HG02885 (cell line): ENCODE data around the gene EFCAB14.
"Not testable (repeated sequence)": the region's sequence is repeated elsewhere in the genome, so short reads cannot be mapped to it uniquely, and the experiment has no call there.

Experiments
- ATAC-seq: cut with Tn5 transposase; IDR thresholded peaks from one replicate; pipeline ENCODE4 v1.9.1; 2021; ENCODE audit warnings: mild to moderate bottlenecking; ENCODE audit not compliant: unreplicated experiment, poor library complexity

The EFCAB14 gene

DNA sequence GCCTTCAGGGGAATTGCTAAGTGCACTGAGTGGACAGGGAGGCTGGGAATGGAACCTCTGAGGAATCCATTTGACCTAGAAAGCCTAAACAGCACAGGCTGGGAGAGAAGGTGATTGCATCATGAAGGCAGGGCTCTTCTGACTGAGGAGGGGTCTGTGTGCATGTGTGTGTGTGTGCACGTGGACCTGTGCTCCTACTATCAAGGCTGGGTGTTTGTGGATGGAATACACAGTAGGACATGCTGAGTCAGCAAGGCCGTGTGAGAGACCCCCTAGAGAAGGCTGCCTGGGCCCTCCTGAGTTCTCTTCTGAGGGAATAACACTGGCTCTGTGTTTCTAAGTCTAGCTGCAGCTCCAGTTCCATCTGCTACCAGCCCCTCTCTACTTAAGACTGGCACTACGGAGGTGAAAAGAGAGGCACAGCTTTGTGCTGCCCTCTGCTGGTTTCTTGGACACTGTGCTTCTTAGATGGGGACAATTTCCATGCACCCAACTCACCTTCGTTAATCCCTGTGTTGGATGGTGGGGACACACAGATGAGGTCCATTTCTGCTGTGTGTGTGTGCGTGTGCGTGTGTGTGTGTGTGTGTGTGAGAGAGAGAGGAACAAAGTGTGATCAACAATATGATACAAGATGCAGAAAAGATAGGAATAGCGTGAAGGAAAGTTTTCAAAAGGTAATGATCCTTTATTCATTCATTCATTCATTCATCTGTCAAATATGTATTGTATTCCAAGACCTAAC is 6.2 kb upstream of the EFCAB14 start:
- peak; percentile 88 for ATAC-seq

DNA sequence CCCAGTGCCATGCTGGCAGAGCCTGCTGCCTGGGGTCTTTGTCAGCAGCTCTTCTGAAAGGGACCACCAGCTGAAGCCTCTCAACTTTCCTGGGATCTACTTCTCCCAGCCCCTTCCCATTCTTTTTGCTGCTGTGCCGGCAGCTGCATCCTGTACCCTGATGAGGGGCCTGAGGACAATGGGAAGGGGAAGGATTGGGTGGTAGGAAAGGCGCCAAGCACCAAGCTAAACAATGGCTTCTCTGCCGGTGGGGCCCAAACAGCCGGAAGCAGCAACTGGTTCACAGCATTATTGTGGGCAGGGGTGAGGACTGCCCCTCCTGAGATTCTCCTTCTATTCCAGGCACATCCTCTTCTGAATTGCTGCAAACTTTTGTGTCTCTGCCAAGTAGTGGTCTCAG is 5.0 kb upstream of the EFCAB14 start:
- no peak for ATAC-seq

DNA sequence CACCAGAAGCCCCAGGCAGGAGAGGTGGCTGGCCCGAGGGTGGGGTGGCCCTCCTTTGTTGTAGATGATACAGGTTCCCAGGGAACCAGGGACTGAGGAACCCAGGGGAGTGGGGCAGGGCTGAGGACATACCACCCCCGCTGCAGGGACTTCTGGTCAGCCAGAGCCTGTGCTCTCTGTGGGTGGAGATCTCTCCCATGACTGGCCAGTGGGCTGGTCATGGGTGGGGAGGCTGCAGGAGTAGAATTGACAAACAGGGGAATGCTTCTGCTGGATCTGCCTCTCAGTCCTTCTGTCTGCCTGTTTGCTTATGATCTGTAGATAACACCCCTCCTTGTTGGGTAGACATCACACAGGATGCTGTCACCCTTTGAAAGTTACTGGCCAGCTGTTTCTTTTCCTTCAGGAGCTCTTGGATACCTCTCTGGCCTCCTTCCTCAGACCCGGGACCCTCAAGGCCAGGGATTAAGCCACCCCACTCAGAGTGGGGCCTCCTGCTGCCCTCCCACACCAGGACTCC is 2.8 kb upstream of the EFCAB14 start:
- ATAC-seq = no peak

DNA sequence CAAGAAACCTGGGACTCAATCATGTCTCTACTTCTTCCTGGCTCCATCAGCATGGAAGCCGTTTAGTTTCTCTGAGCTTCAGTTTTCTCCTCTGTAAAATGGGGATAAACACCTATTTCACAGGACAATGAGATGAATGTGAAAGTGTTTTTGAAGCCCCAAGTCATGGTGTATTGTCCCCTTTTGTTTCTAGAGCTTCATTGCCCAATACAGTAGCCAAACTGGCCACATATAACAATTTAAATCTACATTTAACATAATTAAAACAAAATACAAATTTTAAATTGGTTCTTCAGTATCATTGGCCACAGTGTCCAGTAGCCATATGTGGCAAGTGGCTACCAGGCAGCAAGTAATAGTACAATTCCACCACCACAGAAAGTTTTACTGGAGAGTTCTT is 2.3 kb upstream of the EFCAB14 start:
- ATAC-seq = no peak

DNA sequence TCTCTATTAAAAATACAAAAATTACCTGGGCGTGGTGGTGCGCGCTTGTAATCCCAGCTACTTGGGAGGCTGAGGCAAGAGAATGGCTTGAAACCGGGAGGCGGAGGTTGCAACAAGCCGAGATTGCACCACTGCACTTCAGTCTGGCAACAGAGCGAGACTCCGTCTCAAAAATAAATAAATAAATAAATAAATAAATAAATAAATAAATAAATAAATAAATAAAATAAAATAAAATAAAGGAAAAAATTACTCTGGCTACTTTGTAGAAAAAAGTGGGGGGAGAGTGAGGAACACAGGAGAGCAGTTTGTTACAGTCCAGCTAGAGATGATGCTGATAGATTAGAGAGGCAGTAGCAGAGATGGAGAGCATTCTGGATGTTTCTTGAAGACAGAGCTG is 1.4 kb upstream of the EFCAB14 start:
- not testable (repeated sequence) for ATAC-seq

DNA sequence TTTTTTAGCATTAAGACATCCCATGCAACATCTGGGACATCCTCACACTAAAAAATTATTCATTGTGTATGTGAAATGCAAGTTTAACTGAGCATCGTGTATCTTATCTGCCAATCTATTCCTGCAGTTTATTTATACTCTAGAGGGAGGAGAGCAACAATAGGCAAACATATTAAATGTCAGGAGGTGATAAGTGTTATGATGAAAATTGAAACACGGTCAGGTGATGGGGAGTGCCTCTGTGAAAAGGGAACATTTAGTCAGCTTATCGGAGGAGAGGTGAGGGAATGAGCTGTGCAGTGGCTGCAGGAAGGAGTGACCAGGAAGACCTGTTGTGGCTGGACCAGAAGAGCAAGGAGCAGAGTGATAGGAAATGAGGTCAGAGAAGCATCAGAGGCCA is 775 bp upstream of the EFCAB14 start:
- ATAC-seq = no peak

DNA sequence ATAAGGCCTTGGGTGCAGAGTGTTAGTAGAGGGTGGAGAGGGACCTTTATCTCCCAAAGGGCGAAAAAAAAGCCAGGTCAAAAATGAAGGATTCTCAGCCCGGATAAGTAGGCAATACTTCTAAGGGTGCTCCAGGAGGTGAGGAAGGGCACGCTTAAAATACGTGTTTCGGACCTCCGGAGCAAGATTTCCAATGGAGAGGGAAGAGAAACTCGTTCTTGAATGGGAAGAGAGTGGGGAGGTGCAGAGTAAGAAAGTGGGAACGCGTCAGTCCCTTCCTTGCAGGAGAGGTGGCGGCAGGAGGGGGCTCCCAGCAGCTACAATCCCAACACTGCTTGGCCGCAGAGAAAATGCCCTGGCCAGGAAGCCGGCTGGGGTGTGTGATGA is 581 bp downstream of the EFCAB14 start:
- no peak for ATAC-seq

DNA sequence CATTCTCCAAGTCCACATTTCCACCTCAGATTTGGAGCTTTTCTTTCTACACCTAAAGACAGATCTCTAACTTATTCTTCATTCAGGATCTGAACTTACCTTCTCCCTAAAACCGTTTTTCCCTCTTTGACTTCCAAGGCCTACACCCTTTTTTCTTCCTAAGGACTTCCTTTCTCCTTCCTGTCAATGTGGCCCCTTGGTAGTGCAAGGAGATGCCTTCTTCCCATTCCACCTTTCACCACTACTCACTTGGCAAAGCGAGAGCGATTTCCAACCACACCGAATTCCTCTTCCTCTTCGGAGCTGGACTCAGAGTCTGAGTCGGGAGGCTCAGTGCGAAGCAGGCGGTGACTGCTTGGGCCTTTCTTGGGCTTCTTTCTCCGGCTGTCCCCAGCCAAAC is 1.3 kb downstream of the EFCAB14 start:
- no peak for ATAC-seq

DNA sequence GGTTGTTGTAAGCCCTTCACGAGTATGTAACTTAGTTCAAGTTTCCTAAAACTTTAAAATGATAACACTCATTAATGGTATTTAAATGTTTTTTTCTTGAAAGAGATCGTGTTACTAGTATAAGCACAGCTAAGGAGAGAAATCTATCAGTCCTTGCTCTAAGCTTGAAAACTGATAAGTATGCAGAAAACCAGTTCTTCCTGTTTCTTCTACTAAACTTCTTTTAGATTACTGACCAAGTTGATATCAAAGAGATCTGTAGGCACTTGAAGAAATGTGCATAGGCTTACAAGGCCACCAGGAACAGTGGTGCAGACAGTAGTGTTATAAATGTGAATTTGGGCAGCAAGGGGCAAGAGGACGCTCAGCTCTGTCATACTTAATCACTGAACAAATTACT is 3.9 kb downstream of the EFCAB14 start:
- ATAC-seq = no peak

DNA sequence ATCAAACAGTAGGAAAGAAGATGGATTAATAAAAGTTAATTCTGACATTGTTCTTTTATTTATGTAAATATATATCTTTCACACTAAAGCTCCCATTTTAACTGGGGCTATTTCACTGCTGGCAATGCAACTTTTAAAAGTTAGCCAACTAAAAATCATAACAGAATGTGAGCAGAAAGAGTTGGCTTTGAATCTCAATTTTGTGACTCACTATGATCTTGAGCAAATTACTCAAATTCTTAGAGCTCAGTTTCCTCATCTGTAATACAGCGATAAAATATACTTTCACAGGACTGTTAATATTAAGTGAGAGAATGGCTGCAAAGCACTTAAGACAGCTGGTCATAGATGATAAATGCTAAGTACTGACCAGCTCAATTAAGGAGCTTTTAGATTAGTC is 10.8 kb downstream of the EFCAB14 start:
- ATAC-seq = no peak

DNA sequence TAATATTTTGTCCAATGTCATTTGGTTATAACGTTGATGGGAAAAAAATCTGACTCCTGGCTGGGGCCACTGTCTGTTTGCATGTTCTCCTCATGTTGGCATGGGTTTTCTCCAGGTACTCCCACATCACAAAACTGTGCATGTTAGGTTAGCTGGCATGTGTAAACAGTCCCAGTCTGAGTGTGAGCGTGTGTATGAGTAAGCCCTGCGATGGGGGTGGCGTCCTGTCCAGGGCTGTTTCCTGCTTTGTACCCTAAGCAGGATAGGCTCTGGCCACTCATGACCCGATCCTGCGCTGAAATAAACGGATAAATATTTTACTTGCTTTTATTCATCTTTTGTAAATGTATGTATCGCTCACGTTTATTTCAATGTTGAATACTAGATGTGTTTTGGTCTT is 13.5 kb downstream of the EFCAB14 start:
- ATAC-seq = no peak

DNA sequence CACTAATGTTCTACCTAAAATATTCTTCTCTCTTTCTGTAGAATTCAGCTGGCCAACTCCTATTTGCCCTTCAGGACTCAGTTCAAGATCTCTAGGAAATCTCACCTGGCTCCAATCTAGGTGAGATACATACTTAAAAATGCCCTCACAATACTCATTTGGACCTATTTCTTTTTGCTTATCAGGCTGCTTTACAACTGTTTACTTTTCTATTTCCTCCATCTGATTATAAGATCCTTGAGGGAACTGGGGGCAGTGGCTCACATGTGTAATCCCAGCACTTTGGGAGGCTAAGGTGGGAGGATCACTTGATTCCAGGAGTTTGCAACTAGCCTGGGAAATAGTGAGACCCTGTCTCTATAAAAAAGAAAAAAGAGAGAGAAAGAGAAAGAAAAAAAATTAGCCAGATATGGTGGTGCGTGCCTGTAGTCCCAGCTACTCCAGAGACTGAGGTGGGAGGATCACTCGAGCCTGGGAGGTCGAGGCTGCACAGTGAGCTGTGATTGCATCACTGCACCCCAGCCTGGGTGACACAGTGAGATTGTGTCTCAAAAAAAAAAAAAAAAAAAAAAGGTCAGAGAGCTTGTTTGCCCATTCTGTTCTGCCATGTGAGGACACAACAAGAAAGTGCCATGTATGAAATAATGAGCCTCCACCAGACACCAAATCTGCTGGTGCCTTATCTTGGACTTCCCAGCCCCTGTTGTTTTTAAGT is 14.8 kb downstream of the EFCAB14 start:
- ATAC-seq = no peak

DNA sequence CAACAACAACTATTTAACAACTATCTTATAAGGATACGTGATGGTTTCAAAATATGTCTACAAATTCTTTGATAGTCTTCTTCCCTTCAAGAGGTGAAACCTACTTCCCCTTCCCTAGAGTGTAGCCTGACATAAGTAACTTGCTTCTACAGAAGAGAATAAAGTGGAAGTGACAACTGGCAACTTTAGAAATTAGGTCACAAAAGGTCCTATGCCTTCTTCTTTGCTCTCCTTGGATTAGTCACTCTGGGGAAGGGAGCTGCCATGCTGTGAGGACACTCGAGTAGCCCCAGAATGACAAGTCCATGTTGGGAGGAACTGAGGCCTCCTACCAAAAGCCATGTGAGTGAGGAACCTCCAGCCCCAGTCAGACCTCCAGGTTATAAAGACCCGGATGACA is 19.2 kb downstream of the EFCAB14 start:
- ATAC-seq = no peak

DNA sequence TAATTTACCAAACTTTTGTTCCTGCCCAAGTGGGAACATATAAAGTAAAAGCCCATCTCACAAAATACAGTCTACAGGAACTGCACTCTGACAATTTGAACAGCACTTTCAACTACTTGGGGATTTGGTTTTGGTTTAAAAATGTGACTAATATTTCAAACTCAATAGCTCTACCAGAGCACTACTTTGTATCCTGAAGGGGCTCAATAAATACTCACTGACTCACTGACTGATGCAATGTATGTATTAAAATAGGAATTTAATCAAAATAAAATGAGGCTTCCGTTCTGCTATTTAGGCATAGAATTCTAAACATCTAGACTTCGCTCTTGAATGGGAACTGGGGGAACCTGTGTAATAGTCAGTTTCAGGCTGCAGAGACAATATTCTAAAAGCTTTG is 21.9 kb downstream of the EFCAB14 start:
- ATAC-seq = no peak

DNA sequence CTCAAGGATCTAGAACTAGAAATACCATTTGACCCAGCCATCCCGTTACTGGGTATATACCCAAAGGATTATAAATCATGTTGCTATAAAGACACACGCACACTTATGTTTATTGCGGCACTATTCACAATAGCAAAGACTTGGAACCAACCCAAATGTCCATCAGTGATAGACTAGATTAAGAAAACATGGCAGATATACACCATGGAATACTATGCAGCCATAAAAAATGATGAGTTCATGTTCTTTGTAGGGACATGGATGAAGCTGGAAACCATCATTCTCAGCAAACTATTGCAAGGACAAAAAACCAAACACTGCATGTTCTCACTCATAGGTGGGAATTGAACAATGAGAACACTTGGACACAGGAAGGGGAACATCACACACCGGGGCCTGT is 24.2 kb downstream of the EFCAB14 start:
- ATAC-seq = not testable (repeated sequence)

DNA sequence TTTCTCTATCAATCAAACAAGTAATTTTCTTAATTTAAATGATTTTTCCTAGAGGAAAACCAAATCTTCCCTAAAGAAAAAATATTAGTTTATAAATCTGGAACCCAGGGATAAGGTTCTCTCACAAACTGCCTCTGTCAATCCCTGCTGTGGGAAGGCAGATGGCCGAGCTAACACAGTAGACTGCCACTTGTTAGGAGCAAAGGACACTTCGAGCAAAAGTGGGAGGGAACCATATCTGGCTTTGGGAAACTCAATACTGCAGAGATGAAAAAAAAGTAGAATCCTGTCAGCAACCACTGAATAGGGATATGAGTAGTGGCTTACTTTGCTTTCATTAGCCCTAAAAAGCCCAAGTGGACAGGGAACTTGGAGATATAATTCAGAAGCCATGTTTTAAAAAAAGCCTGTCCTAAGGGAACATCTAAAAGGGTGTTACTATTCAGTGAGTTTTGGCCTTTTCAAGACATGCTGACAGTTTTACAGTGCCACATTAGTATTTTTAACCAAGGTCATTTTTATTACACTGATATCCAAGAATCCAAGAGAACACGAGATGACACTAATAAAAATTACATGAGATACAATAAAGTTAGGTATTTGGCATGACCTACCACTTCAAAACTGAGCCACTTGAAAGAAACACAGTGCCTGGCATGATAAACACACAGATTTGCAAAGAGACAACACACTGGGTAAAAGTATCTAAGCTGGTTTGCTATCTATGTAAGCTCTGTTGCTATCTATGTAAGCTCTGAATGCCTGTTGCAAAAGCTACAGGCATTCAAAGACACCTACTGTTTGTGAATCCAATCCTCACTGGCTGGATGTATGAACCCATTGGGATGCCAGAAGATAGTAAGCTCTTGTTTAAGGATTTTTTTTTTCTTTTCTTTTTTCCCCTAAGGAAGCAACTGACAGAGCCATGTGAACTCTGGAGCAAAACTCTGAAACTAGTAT is 25.8 kb downstream of the EFCAB14 start:
- ATAC-seq = no peak

DNA sequence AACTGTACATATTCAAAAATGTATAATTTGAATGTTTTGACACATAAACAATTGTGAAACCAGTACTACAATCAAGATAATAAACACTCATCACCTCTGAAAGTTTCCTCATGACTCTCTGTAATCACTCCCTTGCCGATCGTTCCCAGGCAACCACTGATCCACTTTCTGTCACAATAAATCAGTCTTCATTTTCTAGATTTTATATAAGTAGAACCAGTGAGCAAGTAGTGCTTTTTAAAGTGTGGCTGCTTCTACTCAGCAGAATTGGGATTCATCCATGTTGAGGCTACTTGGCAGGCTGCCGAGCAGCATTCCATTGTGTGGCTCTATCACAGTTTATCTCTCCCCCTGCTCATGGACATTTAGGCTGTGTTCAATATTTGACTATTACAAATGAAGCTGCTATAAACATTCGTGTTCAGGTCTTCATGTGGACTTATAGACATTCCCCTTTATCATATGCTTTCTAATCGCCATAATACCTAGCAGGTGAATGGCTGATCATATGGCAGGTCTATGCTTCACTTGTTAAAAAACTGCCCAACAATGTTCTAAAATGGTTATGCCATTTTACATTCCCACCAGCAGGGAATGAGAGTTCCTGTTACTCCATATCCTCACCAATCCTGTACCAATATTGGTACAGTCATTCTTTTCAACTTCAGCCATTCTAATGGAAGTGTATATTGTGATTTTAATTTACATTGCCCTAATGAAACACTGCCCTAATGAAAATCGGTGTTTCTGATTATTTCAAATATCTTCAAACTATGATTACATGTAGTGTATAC is 26.7 kb downstream of the EFCAB14 start:
- no peak for ATAC-seq

DNA sequence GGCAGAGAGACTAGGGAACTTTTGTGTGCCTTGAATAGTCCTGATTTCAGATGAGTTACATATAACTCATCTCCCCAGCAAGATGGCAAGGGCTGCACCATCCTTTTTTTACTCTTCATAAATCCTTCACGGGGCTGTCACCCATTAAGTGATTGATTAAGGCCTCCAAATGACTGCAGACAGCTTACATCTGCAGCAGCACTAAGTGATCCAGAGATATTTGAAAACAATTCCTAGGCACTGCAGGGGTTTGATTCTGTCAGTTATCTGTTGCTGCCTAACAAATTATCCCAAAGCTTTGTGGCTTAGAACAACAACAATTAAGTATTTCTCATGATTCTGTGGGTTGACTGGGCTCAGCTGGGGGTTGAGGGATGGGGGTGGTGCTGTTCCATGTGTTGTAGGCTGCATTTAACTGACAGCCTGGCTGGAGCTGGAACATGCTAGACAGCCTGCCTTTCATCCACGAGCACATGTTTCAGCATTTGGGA is 27.9 kb downstream of the EFCAB14 start:
- ATAC-seq = no peak

DNA sequence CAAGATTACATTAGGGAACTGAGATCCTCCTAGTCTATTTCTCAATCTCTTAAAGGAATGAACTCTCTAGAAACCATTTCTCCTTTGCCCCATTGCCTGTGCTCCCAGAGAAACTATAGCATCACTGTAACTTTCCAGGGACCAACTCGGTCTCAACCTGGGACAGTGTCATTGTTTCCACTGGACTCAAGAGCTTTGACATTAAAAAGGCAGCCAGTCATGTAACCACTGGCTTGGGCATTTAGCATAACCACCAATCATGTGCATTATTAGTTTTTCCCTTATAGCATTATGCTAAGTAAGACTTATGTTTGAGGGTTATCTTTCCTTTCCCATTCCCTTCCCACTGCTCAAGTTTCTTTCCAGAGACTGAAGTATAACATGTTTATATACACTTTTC is 29.0 kb downstream of the EFCAB14 start:
- ATAC-seq = no peak

DNA sequence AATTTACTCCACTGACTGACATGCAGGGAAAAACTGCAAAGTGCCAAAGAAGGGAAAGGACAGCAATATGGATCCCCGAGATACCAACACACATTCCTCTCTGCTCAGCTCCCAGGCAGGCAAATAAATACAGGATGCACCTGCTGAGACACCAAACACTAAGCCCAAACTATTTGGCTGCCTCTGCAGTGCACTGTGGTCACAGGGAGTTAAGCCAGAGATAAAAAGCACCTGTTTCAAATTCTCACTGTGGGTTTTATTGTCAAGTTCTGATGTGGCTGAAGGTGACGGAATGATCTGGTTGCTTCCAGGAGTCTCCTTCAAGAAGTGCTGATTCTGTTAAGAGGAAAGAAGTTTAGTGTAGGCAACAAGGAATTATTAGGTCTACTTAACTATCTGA is 29.6 kb downstream of the EFCAB14 start:
- no peak for ATAC-seq
